Glomerular visceral epithelial cell (primary cell): ENCODE data around the gene TUT4.

Experiments used
- DNase-seq: peaks from one replicate; pipeline ENCODE4 v3.0.0-alpha.2; 2016; ENCODE audit errors: extremely low spot score

The TUT4 gene

DNA sequence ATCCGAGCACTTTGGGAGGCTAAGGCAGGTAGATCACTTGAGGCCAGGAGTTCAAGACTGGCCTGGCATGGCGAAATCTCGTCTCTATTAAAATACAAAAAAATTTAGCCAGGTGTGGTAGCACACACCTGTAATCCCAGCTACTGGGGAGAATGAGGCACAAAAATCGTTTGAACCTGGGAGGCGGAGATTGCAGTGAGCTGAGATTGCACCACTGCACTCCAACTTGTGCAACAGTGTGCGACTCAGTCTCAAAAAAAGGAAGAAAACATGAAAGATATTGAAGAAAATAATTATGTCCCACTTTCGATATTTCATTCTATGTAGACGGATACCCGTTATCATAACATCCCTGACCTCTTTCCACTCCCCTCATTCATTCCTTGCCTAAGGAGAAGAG lies 19.2 kb downstream of the TUT4 start:
- DNase-seq, result no peak

DNA sequence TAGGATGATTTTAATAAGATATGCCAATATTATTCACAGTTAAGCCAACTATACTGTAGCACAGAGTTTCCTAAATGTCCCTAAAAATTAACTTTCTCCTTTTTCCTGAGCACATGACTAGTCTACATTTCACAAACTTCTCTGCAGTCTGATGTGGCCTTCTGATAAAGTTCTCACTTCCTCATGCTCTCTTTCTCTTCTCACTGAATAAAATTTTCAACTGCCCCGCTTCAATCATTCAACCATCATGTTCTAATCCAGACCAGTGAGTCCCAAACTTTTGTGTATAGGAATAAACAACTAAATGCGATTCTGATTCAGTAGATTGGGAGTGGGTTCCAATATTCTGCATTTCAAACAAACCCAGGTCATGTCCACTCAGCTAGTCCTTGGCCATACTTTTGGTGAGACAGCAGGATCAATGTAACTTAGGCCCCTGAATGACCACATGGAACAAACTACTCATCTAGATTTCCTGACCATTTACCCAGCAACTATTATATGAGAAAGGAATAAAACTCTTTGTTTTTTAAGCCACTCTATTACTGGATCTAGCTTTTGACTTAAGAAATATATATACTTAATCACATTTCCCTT lies 20.1 kb downstream of the TUT4 start:
- no peak for DNase-seq

DNA sequence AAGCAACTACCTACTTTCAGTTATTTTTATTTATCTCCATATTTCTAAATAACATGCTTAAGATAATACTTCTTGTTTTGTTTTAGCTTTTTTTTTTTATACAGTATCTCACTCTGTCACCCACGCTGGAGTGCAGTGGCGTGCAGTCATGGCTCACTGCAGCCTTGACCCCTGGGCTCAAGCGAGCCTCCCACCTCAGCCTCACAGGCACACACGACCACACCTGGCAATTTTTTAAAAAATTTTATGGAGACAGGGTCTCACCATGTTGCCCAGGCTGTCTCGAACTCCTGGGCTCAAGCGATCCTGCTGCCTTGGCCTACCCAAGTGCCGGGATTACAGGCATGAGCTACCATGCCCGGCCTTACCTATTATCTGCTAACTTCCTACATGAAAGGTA lies 20.6 kb downstream of the TUT4 start:
- DNase-seq, result no peak

DNA sequence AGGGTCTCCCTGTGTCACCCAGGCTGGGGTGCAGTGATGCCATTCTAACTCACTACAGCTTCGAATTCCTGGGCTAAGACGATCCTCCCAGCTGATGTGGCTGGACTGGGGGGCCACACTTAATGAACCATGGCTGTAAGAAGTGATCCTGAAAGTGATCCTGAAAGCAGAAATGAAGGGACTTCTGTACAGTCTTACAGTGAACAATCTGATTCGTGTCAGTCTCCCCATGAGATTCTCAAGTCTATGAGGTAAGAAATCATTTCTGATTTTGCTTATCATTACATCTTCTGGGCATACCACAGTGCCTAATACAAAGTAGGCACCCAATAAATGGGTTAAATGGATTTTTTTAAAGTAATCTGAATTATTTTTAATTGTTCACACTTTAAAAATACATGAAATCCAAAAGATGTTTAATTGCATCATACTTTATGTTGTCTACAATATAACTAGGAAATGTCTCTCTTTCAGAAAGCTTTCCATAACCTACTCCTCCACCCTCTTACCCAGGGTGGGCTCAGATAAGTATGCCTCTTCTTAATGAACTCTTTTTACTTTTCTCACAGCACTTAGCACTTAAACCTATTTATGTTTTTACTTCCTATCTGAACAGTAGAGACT lies 21.5 kb downstream of the TUT4 start:
- no peak for DNase-seq

DNA sequence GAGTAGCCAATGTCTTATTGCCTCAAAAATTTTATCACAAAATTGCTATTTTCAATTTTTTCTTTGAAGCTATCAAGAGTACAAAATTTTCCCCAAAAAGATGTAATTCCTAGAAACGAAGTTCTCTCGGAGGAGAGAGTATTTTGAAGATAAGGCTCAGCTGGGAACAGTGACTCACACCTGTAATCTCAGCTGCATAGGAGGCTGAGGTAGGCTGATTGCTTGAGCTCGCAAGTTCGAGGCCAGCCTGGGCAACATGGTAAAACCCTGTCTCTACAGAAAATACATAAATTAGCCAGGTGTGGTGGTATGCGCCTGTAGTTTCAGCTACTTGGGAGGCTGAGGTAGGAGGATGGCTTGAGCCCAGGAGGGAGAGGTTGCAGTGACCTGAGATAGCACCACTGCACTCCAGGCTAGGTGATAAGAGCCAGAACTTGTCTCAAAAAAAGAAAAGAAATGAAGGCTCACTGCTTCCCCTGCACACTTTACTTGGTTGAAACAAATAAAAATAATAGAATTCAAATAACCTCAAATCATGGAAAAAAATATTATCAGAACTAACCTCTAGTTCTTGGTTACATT lies 22.2 kb downstream of the TUT4 start:
- no peak for DNase-seq

DNA sequence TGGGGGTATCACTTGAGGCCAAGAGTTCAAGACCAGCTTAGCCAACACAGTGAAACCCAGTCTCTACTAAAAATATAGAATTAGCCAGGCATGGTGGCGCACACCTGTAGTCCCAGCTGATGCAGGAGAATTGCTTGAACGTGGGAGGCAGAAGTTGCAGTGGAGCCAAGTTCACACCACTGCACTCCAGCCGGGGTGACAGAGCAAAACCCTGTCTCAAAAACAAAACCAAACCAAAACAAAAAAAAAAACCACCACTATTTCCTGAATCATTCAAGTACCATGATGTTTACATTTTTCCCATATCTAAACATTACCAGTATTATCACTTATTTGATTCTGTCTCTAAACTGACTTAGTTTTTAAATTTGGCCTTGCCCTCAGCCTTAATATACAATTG lies 29.5 kb downstream of the TUT4 start:
- no peak for DNase-seq

DNA sequence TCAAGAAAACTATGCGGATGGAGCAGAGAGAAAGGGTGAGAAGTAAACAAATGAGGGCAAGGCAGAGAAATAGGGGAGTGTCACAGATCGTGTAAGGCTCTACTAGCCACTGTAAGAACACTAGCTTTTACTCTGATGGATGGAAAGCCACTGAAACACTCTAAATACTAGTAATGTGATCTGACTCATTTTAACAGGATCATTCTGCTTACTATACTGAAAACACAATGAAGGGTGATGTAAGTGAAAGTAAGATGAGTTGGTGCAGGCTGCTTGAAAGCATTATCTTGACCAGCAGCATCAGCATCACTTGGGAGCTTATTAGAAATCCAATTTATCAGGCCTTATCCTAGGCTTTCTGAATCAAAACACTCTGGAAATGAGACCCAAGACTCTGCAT lies 32.7 kb downstream of the TUT4 start:
- DNase-seq, result no peak

DNA sequence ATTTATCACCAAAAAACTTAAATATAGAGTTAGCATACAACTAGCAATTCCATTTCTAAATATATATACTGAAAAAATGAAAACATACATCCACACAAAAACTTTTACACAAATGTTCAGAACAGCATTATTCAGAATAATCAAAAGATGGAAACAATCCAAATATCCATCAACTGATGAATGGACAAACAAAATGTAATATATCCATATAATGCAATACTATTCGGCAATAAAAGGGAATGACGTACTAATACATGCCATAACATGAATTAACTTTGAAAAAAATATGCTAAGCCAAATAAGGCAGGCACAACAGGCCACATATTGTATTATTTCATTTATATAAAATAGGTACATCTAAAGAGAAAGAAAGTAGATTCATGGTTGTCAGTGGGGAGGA lies 33.9 kb downstream of the TUT4 start:
- no peak for DNase-seq

DNA sequence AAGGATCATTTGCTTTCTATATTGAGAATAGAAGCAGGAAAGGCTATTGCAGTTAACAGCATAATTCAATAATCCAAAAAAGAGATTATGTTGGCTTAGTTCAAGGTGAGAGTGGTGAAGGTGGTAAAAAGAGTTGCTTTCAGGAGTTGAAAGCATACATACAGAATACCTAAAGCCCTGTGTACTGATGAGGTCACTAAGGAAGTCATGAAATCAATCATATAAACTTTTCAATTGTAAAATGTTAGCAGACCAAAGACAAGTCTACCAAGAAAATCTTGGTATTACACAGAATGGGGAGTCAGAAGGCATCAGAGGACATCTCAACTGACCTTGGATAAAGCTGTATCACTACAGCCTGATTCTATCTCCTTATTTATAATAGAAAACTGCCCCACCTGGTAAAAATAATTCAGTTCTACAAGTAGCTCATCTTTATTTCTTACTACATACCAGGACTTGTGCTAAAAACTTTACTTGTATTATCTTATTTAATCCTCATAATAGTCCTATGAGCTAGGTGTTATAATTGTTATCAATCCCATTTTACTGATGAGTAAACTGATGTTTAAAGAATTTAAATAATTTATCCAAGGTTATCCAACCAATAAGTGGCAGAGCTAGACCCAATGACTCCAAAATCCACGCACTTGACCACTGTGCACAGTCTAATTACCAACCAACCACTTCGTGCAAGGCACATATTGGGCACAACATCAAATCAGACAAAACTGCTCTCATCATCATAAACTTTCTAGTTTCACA lies 40.9 kb downstream of the TUT4 start:
- no peak for DNase-seq

DNA sequence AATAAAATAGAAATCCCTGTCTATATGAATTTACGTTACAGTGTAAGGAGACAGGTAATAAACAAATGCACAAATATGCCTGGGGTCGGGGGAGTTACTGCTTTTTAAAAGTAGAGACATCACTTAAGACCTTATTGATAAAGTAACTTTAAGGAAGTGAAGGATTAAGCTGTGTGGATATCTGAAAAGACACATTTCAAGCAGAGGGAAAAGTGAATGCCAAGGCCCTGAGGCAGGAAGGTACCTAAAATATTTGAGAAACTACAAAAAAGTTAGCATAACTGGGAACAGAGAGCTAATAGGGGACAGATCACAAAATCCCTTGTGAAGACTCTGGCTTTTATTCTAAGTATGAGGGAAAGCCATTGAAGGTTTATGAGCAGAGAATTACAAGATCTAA lies 41.5 kb downstream of the TUT4 start:
- no peak for DNase-seq

DNA sequence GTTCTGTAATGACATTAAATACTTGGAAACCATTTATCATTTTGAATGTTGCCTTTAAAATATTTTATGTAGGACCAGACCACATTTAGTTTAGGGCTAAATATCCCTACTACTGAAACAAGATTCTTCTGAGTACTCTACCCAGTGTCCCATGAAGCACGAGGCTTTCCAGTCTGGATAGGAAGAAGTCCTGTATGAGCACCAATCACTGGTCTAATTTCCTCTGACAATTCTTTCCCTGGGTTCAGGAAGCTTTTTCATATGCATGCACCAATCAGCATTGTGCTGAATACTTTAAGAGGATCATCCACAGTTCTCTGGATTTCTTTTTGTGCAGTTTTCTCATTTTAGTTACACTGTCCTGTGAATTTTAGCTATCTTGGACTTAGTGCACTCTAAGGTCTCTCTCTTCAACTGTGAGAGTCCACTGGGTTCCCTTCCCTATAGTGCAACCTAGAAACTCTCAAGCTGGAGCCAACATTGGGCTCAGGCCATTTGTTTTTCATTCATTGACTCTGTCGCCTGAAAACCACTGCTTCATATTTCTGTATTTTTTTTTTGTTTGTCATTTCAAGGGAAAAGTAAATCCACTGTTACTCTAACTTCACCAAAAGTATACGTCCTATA lies 45.9 kb downstream of the TUT4 start:
- no peak for DNase-seq

DNA sequence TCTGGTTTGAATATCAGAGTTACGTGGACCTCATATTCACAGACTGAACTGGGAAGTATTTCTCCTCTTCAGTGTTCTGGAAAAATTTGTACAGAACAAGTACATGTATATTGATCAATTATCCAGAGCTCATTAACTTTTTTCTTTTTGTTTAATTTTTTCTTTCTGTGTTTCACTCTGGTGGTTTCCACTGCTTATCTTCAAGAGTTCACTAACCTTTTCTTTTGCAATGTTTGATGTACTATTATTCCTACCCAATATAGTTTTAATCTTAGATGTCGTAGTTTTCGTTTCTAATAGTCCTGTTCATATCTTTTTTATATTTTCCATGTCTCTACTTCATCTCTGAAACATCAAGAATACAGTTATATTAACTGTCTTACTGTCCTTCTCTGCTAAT lies 46.5 kb downstream of the TUT4 start:
- DNase-seq, result no peak

DNA sequence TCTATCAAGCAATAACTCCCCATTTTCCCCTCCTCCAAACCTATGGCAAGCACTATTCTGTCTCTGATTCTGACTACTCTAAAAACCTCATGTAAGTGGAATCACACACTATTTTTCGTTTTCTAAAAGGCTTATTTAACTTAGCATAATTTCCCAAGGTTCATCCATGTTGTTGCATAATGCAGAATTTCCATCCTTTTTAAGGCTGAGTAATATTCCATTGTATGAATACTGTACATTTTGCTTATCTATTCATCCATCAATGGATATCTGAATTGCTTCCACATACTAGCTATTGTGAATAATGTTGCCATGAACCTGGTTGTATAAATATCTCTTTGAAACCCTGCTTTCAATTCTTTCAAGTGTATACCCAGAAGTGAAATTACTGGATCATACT lies 48.2 kb downstream of the TUT4 start:
- DNase-seq, result no peak

DNA sequence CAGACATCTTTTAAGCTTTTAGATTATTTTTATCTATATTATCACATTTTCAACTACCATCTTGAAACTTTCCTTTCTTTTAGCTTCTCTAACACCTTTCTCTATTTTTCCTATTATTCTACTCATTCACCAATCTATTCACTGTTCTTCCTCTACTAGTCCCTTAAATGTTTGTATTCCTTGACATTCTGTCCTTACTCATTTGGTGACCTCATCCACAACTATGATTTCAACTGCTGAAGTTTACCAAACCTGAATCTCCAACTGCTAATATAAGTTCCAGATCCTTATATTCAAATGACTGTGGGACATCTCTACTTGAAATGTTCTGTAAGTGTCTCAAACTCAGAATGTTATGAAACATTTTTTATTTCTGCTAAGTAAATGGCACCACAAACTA lies 49.2 kb downstream of the TUT4 start:
- no peak for DNase-seq

DNA sequence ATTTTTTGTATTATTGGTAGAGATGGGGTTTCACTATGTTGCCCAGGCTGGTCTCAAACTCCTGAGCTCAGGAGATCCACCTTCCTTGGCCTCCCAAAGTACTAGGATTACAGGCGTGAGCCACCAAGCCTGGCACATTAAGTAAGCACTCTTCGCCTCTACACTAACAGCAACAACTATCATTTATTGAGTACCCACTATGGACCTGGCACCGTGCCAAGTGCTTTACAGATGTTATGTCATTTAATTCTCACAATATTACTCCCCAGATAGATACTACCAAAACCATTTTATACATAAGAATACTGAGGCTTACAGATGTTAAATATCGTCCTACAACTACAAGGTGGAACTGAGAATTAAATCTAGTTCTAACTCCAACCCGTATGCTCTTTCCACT lies 50.1 kb downstream of the TUT4 start:
- DNase-seq, result no peak

DNA sequence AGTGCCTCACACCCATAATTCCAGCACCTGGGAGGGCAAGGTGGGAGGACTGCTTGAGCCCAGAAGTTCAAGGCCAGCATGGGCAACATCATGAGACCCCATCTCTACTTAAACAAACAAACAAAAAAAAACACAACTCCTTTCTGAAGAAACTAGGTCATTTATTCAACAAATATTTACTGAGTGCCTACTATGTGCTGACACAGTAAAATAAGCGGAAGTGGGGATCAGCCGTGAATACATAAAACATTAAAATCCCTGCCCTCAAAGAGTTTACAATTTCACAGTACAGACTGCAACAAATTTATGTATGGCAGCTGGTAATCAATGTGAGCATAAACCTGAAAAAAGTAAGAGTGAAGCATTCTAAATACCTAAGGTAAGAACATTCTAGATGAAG lies 65.3 kb downstream of the TUT4 start:
- DNase-seq, result no peak

DNA sequence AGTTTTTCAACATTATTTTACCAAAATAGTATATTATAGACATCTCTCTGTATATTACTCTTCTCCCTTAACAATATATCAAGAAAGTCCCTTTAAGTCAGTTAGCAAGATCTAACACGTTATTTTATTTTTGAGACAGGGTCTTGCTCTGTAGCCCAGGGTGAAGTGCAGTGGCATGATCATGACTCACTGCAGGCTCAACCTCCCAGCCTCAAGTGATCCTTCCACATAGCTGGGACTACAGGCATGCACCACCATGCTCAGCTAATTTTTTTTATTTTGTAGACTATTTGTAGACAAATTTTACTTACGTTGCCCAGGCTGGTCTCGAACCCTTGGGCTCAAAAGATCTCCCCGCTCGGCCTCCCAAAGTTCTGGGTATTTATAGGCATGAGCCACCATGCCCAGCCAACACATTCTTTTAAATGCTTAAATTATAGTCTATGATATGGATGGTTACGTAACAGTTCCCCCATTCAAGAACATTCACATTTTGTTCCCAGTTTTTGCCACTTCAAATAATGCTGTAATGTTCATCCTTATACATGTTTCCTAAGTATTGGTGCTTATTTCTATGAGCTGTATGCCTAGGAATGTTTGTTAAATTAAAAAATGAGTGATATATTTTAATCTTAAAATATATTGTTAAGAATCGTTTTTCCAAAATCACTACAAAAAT lies 70.4 kb downstream of the TUT4 start:
- DNase-seq, result no peak

DNA sequence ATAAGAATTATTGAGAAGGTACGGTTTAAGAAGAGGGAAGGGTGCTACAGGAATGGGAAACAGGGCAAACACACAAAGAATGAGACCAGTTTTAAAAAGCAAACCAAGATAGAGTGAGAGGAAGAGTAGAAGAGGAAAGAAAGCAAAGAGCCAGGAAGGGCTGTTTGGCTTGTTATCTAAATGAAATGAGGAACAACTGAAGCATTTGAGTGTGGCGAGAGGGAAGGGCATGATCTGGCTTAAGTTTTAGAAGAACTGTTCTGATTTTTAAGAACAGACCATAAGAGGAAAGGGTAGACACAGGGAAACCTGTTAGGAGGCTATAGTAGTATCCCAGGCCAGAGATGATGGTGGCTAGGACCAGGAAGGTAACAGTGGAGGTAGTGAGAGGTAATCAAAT lies 73.8 kb downstream of the TUT4 start:
- no peak for DNase-seq

DNA sequence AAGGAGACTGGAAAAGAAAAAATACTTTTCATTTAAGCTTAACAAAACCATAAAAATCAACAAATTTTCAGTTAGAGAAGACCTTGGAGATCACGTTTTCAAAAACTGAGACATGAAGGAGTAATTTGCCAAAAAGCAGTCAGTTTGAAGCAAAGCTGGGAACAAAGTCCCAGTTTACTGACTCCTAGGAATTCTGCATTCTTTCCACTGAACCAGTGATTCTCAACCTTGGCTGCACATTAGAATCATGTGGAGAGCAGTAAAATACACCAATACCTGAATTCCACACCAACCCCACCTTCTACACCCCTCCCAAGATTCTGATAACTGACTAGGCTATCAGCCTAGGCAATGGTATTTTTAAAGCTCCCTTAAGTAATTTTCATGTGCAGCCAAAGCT lies 75.0 kb downstream of the TUT4 start:
- DNase-seq, result no peak

DNA sequence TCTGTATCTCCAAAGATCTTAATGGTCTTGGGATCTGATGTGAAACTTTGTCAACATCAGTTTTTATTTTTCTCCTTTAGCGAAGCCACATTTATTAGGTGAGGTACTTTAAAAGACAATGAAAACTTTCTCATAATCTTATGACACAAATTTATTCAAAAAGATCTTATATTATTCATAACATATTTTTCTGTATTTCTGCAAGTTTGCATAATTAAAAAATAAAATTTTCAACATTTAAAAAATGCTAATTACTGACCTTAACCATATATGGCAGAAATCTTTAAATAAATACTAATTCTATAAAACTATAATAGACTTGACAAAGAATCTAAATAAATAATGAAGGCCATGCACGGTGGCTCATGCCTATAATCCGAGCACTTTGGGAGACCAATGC lies 75.9 kb downstream of the TUT4 start:
- DNase-seq, result no peak

DNA sequence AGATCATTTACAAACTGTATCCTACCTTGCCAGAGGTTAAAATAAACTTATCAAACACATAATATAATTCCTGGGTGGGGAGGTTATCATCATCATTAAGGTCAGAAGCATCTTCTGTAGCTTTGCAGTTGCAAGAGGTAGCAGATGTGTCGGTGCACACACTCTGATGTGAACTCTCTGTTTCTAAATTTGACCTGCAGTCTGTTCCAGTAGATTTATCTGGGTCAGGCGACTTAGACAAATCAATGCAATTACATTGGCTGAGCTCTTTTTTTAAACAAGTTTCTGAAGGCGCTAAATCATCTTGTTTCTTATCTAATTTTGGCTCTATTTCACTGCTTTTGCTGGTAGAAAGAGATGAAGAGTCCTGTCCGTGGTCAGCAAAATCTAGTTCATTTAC lies 78.1 kb downstream of the TUT4 start:
- no peak for DNase-seq

DNA sequence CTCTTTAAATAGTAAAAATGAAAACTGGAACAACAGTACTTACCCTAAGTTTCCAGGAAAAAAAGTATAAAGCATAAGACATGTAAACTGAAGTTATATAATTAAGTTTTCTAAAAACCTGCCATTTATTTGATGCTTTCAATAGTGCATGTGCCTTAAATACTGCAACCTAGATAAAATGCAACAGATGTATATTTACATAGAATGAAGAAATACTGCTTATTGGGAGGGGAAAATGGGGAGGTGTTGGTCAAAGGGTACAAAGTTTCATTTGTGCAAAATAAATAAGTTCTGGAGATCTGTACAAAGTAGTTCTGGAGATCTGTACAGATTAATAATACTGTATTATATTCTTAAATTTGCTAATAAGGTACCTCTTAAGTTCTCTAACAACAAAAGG lies 79.9 kb downstream of the TUT4 start:
- DNase-seq, result no peak
